ENCODE data around the gene CDK18.
A peak's percentile ranks its signal among the peaks of the same experiment; 100 is the strongest.

Gene CDK18

DNA sequence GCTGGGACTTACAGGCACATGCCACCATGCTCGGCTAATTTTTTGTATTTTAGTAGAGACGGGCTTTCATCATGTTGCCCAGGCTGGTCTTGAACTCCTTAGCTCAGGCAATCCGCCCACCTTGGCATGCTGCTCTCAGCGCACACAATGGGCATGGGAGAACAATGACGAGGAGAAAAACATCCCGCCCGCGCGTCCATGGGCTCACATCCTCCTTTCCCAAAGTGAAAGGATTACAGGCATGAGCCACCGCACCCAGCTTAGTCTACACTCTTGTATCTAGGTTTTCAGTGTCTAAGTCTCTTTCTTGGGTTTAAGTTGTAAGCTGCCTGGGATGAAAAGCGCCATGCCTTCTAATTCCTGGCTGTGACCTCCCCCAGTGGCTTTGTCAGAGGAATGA, 37.9 kb downstream of the CDK18 start:
- DNase-seq, result no peak

- DNase-seq, result peak; percentile 88
These were observed 39.2 kb downstream of the CDK18 start for GRCh38 chr1:205543351-205544301.

GRCh38 chr1:205545001-205545919, 40.8 kb downstream of the CDK18 start:
- DNase-seq, result no peak

DNA sequence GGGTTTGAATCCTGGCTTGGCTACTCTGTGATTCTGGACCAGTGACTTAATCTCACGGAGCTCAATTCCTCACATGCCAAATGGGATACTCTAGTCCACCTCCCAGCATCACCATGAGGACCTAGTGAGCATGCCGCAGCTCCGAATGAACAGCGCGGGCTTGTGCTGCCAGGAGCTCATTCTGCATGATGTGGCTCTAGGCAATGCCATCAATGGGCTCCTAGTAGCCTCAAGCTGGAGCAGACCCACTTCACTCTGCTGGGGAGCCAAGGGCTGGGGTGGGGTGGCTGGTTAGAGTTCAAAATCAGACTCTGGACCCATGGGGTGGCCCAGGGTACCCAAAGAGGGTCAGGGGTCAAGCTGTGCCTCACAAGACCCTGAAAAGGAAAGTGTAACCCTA, 41.5 kb downstream of the CDK18 start:
- no peak for DNase-seq

- DNase-seq, result no peak
These were observed 42.1 kb downstream of the CDK18 start for GRCh38 chr1:205546541-205546940.

DNA sequence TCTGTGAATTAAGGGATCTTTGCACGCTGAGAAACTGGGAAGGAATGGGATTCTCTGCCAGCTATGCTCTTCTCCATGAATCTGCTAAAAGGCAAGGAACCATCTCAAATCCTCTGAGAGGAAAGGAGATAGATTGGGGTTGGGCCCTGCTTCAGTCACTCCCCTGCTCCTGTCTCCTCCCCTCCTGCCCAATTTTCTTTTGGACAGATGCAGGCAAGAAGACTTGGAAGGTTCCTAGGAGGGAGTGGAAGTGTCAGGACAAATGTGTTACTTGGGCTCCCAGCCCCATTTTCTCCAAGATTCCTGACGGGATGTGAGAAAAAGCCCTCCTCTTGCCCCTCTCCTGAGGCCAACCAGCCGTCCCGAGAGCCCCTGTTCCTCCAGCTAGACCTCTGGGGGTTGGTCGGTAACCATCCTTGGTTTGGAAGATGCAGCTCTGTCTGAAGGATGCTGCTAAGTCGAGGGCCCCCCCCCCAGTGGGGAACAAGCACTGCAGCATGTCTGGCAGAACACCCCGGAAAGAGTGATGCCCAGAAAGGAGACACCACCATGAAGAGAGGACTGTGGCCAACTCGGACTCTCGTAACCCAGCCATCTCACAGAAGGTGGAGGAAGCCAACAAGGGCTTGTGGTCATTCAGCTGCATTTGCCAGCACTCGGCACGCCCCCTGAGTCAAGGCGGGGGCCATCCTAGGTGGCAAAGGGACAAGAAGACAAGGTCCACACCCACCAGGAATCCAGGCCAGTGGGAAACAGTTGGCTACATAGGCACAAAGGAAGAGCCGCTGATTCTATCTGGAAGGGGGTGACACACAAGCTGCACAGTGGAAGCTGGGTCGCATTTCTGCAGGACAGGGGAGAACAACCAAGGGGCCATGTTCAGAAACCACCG, 43.7 kb downstream of the CDK18 start:
- DNase-seq, result no peak

- DNase-seq, result no peak
These were observed 49.8 kb downstream of the CDK18 start for GRCh38 chr1:205554026-205554811.

DNA sequence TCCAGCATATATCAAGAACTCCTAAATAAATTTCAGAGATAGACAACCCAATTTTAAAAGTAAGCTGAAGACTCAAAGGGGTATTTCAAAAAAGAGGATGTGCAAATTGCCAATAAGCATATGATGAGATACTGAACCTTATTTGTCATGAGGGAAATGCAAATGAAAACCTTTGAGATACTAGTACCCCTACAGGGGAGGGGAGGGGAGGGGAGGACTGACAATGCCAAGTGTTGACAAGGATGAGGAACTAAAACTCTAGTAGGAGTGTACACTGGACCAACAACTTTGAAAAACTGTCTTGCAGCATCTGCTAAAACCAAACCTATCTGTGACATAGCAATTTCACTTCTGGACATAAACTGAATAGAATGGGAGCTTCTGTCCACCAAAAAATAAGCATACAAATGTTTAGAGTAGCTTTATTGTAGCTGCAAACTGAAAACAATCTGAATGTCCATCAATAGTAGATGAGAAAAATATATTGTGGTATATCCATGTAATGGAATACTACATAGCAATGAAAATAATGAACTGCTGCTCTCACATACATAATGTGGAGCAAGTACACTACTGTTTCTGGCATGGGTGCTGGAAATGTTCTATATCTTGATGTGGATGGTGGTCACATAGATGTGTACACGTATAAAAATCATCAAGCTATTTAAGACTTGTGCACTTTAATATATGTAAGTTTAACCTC, 57.2 kb downstream of the CDK18 start:
- no peak for DNase-seq

DNA sequence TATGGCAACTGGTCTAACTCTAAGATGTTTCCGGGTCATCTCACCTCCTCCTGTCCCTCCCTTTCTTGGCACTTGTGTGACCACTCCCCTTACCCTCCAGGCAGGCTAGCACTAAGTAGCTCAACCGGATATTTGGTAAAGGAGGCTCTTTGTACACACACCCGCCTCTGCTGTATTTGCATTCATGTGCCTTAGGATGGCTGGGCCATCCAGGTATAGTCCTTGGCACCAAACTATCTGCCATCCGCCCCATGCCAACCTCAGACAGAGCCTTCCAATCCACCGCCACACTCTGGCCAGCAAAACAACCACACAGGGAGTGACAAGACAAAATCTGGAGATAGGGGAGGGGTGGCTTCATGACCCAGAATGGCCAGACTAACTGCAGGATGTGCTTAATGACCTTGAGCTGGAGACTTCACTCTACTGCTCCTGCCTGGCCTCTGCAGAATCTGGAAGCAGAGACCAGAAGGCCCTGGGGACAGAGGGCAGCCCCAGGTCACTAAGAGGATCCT, 59.5 kb downstream of the CDK18 start:
- DNase-seq, result no peak

DNA sequence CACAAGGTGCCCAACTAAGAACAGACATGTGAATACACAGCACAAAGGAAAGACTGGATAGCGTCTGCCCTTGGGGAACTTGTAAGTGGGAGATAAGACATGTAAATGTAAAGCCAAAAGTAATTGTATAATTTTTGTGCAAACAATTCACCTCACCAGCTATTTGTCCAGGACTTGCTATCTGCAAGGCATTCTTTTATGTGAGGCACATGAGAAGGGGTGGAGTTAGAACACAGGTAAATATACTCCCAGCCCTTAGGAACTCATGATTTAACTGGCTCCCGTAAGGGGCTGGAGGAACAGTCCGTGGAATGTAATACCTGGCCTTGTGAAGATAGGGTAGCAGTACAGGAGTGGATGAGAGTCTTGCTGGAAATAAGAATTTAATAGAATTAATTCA, 61.3 kb downstream of the CDK18 start:
- no peak for DNase-seq

DNA sequence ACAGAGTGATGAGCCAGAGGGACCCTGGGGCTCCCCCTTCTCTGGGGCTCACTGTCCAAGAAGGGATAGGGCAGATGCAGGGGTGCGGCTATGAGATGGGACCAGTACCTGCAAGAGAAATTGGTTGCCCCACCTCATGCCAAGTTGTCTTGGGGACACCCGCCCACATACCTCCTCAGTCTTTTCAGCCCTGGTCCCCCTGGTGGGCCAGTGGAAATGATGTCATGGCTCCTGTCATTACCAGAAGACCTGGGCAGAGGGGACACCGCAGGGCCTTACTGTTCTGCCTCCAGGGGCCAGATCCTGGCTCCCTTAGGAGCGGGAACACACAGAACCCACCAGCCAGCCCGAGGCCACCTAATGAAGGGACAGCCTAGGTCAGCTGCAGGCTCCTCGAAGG, 63.2 kb downstream of the CDK18 start:
- no peak for DNase-seq

DNA sequence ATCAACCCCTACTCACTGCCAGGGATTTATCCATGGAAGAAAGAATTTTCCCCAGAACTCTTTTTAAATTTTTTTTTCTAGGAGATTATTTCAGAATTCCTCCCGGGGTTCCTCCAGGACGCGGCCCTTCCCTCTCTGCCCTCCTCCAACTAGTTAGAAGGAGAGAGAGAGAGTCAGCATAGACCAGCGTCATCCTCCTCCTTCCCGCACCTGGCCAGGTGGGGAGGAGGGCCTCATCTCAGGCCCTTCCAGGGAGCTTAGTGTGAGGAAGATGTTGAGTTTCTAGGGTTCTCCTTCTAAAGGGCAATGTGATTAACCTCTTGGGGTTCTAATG, 63.6 kb downstream of the CDK18 start:
- DNase-seq, result no peak

DNA sequence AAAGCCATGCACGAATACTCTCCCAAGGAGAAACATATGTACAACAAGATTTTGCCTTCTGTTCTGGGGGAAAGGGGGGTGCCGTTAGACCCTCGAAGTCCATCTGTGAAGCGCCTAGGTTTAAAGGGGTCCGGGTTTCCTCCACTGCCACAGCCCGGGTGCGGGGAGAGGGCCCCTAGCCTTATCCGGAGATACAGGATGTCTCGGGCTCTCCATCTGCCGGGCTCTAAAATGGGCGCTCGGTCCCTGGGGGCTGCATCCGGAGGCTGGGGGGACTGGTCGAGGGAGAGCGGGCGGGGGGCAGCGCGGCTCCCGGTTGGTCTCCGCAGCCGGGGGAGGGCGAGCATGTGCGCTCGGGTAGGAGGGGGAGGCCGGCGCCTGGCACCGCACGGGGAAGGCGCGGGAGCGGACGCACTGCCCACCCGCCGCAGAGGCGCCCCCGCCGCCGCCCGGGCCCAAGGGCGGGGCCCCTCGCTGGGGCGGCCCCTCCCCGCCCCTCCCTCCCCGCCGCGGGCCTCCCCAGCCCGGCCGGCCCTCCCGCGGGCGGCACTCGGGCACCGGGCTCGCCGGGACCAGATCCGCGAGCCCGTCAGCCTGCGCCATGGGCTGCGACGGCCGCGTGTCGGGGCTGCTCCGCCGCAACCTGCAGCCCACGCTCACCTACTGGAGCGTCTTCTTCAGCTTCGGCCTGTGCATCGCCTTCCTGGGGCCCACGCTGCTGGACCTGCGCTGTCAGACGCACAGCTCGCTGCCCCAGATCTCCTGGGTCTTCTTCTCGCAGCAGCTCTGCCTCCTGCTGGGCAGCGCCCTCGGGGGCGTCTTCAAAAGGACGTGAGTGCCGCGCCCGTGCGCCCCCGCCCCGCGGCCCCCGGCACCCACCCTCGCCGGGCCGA, 64.2 kb downstream of the CDK18 start:
- DNase-seq, result no peak

GRCh38 chr1:205569411-205570172, 65.1 kb downstream of the CDK18 start:
- no peak for DNase-seq

GRCh38 chr1:205570173-205570501, 65.7 kb downstream of the CDK18 start:
- no peak for DNase-seq

- no peak for DNase-seq
These were observed 66.5 kb downstream of the CDK18 start for GRCh38 chr1:205570796-205571537.

GRCh38 chr1:205571747-205572146, 67.3 kb downstream of the CDK18 start:
- DNase-seq, result no peak

GRCh38 chr1:205572421-205572820, 68.0 kb downstream of the CDK18 start:
- DNase-seq, result no peak
